Rectal smooth muscle tissue (tissue), 1 donor: ENCODE results near the gene ARL6IP5.

Experiments
- H3K27ac ChIP-seq: one replicate; pipeline ENCODE4 v1.7.0; 2013; ENCODE audit warnings: low read depth, low read length, inconsistent platforms
- H3K27me3 ChIP-seq: one replicate; pipeline ENCODE4 v1.7.0; 2013; ENCODE audit warnings: low read length; ENCODE audit not compliant: control insufficient read depth, insufficient read depth
- H3K36me3 ChIP-seq: one replicate; pipeline ENCODE4 v1.7.0; 2013; ENCODE audit warnings: low read length; ENCODE audit not compliant: control insufficient read depth, insufficient read depth
- H3K4me1 ChIP-seq: one replicate; pipeline ENCODE4 v1.7.0; 2013; ENCODE audit warnings: low read length; ENCODE audit not compliant: control insufficient read depth, insufficient read depth
- H3K4me3 ChIP-seq: one replicate; pipeline ENCODE4 v1.7.0; 2013; ENCODE audit warnings: low read length
- H3K9ac ChIP-seq: one replicate; pipeline ENCODE4 v1.7.0; 2013; ENCODE audit warnings: low read length

Gene ARL6IP5

DNA sequence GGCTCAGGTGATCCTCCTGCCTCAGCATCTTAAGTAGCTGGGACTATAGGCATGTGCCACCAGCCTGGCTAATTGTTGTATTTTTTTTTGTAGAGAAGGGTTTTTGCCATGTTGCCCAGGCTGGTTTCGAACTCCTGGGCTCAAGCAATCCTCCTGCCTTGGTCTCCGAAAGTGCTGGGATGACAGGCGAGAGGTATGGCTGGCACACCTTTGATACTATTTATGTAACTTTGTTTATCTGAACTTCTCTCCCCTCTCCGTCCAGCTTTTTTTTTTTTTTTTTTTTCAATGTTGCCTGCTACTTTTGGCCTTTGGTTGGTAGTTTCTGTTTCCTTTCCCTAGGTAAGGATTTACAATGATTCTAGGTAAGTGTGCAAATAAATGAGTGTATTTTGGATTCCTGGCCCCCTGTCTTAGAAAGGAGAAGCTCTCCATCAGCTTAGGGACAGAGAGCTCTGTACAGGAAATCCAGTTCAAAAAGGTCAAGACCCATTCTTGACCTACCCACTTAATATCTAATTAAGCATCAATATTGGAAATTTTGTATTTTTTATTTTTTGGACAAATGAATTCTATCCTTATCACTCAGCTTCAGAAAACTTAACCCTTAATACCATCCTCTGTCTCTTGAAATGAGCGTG, 6.8 kb downstream of the ARL6IP5 start:
- Histone ChIP-seq H3K27ac (no peak overlapping the region), H3K9ac (no peak overlapping the region), H3K36me3 (no peaks in the 10 kb centered on the region), H3K4me1 (peaks cover 29% of the 10 kb centered on the region), H3K27me3 (no peaks in the 10 kb centered on the region), H3K4me3 (no peak overlapping the region)

DNA sequence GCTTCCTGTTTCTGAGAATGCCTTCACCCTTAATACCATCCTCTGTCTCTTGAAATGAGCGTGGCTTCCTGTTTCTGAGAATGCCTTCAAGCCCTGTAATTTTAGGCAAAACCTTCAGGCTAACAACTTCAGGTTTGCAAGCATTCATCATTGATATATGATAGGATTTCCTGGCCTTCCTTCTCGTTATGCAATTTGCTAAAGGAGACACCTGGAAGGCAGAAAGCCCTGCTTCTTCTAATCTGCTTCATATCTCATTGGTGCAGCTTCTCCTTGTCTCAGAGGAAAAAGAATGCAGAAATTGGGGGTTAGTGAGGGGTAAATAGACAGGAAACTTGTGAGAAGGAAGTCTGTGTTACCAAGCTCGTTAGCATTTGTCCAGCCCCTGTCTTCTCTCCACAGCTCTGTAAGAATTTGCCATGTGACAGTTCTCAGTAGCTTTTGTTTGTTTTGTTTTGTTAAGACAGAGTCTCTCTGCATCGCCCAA, 7.3 kb downstream of the ARL6IP5 start:
- Histone ChIP-seq H3K27me3 (no peaks in the 10 kb centered on the region), H3K27ac (peak overlapping the region; percentile 16), H3K36me3 (no peaks in the 10 kb centered on the region), H3K4me1 (peaks cover 29% of the 10 kb centered on the region), H3K4me3 (no peak overlapping the region), H3K9ac (no peak overlapping the region)

DNA sequence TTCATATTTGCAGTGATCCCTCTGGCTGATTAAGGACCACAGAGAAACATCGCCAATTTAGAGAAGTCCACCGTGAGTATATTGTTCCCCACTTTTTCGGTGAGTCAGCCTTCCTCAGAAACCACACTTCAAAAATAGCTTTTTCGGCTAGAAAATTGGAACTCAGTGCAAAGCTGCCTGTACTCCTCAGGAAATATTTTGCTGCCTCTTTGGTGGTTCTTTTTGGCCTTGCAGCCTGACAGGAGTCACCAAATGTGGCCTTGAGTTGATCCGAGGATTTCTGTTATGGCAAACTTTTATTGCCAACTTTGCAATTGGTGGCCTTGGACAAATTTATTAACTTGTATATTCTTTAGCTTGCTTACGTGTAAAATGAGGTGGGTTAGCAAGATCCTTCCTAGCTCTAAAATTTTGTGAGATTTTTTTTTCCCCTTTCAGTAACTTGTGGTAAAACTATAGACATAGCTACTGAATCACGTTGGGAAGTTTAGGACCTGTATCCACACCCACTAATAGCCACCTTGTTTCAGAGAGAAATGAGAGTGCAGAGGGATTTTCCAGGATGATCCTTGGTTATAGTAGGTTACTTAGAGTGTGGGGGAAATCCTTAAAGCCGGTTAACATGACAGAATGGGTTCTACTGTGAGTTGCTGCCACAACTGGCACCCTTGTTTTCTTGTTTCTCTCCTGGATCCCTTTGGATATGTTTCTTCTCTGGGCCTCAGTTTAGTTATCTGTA, 9.9 kb downstream of the ARL6IP5 start:
- H3K27ac ChIP-seq: peak overlapping the region; percentile 52
- H3K27me3 ChIP-seq: no peaks in the 10 kb centered on the region
- no peaks in the 10 kb centered on the region for H3K36me3 ChIP-seq
- no peak overlapping the region for H3K9ac ChIP-seq
- no peak overlapping the region for H3K4me3 ChIP-seq
- peaks cover 19% of the 10 kb centered on the region for H3K4me1 ChIP-seq

DNA sequence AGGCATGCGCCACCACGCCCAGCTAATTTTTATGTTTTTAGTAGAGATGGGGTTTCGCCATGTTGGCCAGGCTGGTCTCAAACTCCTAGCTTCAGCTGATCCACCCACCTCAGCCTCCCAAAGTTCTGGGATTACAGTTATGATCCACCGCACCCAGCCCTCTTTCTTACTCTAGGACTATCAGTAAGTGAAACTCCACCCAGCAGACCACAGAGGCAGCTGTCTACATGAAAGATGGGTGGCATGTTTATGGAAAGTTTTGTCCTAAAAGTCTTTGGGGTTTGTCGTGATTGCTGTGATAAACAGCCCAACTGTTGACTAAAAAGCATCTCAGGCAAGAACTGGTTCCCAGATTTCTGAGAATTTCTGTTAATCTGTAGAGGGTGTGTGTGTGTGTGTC, 10.9 kb downstream of the ARL6IP5 start:
- Histone ChIP-seq H3K27ac (no peak overlapping the region), H3K4me1 (peaks cover 15% of the 10 kb centered on the region), H3K9ac (no peak overlapping the region), H3K27me3 (no peaks in the 10 kb centered on the region), H3K4me3 (no peak overlapping the region), H3K36me3 (peaks cover 3% of the 10 kb centered on the region)

DNA sequence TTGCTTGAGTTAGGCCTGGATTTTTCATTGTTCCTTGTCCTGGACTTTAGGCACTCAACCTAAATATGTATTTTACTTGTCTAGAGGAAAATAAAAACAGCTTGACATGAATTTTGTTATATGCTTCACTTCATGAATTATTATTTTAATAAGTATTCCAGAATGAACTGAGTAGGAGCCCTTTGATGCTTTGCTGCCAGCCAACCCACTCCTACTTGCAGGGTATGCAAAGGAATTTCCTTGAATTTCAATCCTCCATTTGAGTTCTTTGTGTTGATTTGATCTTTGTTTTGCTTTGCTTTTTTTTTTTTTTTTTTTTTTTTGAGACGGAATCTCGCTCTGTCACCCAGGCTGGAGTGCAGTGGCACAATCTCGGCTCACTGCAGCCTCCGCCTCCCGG, 11.6 kb downstream of the ARL6IP5 start:
- H3K27ac ChIP-seq: no peak overlapping the region
- peaks cover 3% of the 10 kb centered on the region for H3K36me3 ChIP-seq
- peaks cover 15% of the 10 kb centered on the region for H3K4me1 ChIP-seq
- H3K9ac ChIP-seq: no peak overlapping the region
- no peaks in the 10 kb centered on the region for H3K27me3 ChIP-seq
- no peak overlapping the region for H3K4me3 ChIP-seq

DNA sequence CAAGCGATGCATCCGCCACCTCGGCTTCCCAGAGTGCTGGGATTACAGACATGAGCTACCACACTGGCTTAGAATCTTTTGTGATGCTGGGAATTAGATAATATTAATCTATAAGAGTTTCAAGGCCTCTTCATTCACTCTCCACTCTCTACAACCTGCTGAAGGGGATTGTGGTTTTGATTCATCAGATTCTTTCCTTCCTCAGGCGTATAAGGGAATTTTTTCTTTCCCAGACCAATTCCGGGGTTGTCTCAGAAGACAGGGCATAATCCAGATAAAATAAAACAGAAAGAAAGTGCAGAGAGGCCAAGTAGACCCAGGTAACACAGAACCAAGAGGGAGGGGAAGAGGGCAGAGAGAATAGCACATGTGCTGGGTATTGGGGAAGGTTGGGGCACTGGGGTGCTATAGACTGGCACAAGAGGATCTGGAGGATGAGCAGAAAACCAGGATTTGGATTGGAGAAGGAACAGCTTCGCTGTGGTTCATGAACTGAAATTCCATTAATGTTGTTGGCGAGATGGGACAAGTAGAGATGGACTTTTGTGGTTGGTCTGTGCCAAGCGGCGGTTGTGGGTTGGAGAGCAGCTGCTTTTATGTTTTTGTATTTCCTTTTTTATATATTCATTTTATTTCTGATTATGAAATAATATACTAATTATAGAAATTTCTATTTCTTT, 12.8 kb downstream of the ARL6IP5 start:
- no peaks in the 10 kb centered on the region for H3K27me3 ChIP-seq
- H3K9ac ChIP-seq: no peak overlapping the region
- no peak overlapping the region for H3K4me3 ChIP-seq
- H3K36me3 ChIP-seq: peaks cover 6% of the 10 kb centered on the region
- peaks cover 12% of the 10 kb centered on the region for H3K4me1 ChIP-seq
- H3K27ac ChIP-seq: no peak overlapping the region

DNA sequence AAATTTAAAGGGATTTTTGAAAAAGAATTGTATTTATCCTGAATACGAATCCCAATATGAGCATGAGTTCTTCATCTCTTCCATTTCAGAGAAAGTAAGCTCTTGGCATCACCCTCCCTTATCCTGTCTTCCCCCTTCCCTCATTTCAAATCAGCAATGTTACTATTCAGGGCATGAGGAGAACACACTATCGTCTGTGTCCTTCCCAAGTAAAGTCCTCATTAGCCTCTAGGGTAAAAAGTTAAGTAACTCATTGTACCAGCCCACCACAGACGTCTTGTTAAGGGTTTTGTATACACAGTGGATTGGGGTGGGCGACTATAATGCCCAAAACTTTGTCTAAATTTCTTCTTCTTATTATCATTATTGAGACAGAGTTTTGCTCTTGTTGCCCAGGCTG, 14.8 kb downstream of the ARL6IP5 start:
- Histone ChIP-seq H3K27me3 (no peaks in the 10 kb centered on the region), H3K27ac (no peak overlapping the region), H3K9ac (no peak overlapping the region), H3K4me3 (no peak overlapping the region), H3K36me3 (peaks cover 12% of the 10 kb centered on the region), H3K4me1 (peaks cover 3% of the 10 kb centered on the region)

DNA sequence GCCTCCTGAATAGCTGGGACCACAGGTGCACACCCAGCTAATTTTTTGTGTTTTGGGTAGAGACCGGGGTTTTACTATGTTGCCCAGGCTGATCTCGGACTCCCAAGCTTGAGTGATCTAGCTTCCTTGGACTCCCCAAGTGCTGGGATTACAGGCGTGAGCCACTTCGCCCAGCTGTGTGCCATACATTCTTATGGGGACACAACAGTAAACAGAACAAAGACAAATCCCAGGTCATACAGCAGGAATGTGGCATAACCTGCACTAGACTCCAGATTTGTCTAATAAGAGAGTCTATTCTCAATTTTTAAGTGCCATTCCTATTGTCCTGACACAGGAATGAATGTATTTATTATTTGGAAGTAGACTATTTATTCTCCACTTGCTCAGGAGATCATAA, 17.6 kb downstream of the ARL6IP5 start:
- no peak overlapping the region for H3K27ac ChIP-seq
- no peak overlapping the region for H3K4me3 ChIP-seq
- no peak overlapping the region for H3K9ac ChIP-seq
- peaks cover 12% of the 10 kb centered on the region for H3K36me3 ChIP-seq
- H3K27me3 ChIP-seq: no peaks in the 10 kb centered on the region
- H3K4me1 ChIP-seq: peaks cover 3% of the 10 kb centered on the region

DNA sequence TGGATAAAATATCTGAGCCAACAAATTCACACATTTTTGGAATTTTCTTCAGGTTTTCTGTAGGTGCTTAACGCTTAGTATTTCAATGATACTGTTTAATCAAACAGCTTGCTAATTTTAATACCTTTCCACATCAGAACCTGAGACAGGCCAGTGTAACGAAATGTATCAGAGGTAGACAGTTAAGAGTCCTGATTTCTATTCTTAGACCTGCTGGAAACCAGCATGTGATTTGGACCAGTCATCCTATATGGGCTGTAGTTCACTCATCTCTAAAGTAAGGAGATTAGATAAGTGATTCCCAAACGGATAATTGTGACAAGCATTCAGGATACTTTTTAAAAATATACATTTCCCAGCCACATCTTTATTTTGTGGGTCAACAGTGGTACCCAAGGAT, 18.4 kb downstream of the ARL6IP5 start:
- Histone ChIP-seq H3K9ac (no peak overlapping the region), H3K27ac (no peak overlapping the region)

DNA sequence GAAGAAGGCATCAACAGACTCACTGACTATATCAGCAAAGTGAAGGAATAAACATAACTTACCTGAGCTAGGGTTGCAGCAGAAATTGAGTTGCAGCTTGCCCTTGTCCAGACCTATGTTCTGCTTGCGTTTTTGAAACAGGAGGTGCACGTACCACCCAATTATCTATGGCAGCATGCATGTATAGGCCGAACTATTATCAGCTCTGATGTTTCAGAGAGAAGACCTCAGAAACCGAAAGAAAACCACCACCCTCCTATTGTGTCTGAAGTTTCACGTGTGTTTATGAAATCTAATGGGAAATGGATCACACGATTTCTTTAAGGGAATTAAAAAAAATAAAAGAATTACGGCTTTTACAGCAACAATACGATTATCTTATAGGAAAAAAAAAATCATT, 19.8 kb downstream of the ARL6IP5 start:
- H3K9ac ChIP-seq: no peak overlapping the region
- H3K4me1 ChIP-seq: peaks cover 3% of the 10 kb centered on the region
- H3K27me3 ChIP-seq: no peaks in the 10 kb centered on the region
- no peak overlapping the region for H3K27ac ChIP-seq
- no peak overlapping the region for H3K4me3 ChIP-seq
- H3K36me3 ChIP-seq: peaks cover 12% of the 10 kb centered on the region

More for the DNA sequence above, 18.4 kb downstream of the ARL6IP5 start:
- Histone ChIP-seq H3K36me3 (peaks cover 12% of the 10 kb centered on the region), H3K27me3 (no peaks in the 10 kb centered on the region), H3K4me1 (peaks cover 3% of the 10 kb centered on the region), H3K4me3 (no peak overlapping the region)

DNA sequence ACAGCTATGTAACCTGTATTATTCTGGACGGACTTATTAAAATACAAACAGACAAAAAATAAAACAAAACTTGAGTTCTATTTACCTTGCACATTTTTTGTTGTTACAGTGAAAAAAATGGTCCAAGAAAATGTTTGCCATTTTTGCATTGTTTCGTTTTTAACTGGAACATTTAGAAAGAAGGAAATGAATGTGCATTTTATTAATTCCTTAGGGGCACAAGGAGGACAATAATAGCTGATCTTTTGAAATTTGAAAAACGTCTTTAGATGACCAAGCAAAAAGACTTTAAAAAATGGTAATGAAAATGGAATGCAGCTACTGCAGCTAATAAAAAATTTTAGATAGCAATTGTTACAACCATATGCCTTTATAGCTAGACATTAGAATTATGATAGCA, 20.6 kb downstream of the ARL6IP5 start:
- H3K9ac ChIP-seq: no peak overlapping the region
- H3K36me3 ChIP-seq: peaks cover 9% of the 10 kb centered on the region
- H3K27ac ChIP-seq: no peak overlapping the region
- no peak overlapping the region for H3K4me3 ChIP-seq
- peaks cover 3% of the 10 kb centered on the region for H3K4me1 ChIP-seq
- no peaks in the 10 kb centered on the region for H3K27me3 ChIP-seq

DNA sequence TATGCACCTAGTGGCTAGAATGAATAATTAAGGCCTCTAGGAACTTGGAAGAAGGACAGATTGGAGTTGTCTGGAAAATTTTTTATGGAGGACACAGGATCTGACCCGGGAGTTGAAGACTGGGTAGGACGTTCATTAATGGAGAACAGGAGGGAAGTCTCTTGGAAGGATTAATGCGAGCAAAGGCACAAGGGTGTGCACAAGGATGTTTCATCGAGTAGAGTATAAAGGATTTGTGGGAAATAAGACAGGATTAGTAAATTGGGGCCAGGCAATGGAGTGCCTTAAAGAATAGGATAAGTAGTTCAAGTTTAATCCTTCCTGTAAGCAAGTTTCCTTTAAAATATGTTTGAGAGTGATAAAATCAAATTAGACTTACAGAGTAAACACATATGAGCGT, 23.1 kb downstream of the ARL6IP5 start:
- Histone ChIP-seq H3K4me1 (peaks cover 3% of the 10 kb centered on the region), H3K27me3 (no peaks in the 10 kb centered on the region), H3K9ac (no peak overlapping the region), H3K4me3 (no peak overlapping the region), H3K36me3 (peaks cover 6% of the 10 kb centered on the region), H3K27ac (no peak overlapping the region)
